HG02885 (cell line): Measurements from ENCODE around the gene ZNF217.
"Not testable (repeated sequence)": the region's sequence is repeated elsewhere in the genome, so short reads cannot be mapped to it uniquely, and the experiment has no call there.

Source experiments
- ATAC-seq: cut with Tn5 transposase; IDR thresholded peaks from one replicate; pipeline ENCODE4 v1.9.1; 2021; ENCODE audit warnings: mild to moderate bottlenecking; ENCODE audit not compliant: unreplicated experiment, poor library complexity

The ZNF217 gene

DNA sequence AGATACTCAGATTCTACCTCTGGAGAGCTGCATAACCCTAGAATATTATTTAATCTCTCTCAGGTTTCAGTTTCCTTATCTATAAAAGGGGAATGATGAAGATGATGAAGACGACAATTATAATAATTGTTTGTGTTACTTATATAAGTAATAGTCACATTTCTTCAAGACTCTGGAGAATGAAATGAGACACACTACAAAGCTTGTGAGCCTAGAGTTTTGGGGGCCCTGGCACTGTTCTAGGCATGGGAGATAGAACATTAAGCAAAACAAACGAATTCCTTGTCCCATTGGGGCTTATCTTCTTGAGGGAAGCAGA, 5.4 kb upstream of the ZNF217 start:
- ATAC-seq, result no peak

DNA sequence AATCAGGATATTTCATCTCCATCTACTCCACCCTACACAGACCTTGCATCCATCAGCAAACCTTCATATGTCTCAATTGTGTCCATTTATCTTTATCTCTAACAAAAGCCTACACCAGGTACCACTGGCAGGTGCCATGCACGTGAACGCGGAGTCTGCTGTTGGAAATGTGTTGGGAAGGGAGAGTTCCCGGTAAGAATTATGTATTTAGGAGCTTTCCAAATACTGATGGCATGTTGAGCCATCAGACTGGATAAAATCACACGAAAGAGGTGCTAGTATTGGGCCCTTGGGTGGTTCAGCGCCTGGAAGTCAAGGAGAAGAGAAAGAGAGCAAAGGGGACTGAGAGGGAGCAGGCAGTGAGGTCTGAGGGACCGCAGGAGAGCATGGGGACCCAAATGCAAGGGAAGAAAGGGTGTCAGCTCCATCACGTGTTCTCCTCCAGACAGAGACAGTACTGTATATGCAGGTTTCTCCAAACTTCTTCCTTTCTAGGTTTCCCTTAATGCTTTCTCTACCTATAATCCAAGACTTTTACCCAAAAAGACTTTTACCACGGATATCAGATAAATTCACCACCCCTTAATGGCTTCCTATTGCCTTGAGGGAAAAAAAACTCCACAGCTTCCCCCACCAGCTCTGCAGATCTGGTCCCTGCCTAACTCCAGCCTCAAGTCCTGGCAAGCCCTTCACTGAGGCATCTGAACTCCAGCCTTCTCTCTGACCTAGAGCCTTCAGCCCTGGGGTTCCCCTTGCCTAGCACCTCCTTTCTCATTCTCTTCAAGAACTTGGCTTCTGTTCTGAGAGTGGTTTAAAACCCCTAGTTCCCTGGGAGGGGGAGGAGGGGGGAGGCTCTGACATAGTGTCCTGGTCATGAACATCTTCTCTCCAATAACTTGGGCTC, 4.8 kb upstream of the ZNF217 start:
- no peak for ATAC-seq

DNA sequence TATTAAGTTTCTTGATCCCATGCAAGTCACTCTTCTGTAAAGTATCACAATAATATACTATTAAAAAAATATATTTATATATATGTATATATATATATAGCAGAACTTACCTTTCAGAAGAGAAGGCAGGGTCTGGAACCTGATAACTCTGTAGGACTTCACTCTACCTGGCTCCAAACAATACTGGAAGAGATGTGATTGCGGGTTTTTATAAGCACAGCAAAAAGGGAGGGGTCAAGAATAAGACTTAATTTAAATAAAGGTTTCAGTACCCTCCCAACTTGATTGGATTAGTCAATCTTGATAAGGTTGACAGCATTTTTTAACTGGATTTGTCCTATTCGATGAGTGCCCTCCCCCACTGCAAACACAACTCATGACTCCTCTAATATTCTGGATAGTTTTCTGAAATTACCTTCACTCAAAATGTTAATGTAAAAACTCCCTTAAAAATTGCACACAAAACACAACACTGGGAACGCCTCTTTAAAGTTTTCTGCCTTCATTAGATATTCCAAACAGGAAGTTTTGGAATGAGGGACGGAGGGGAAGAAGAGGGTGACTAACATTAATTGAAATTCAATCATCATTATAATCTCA, 4.0 kb upstream of the ZNF217 start:
- ATAC-seq, result no peak

DNA sequence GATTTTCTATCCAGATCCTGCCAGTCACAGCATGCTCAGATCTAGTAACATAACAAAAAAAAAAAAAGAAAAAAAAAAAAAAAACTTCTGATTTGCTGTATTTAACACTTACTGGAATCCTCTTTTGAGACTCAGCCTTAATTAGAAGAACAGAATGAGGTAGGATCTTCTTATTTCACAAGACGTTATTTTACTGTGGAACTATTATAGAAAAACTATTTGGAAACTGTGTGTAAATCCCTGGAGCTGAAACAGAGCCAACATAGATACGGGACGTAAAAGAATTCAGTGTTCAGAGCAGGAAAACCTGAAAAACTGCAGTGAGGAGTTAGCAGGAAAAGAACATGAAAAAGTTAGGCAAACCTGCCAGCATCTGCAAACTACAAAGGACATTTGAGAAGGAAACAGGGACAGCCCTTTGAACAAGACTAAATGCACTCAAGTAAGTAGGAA, 3.4 kb upstream of the ZNF217 start:
- ATAC-seq, result no peak

DNA sequence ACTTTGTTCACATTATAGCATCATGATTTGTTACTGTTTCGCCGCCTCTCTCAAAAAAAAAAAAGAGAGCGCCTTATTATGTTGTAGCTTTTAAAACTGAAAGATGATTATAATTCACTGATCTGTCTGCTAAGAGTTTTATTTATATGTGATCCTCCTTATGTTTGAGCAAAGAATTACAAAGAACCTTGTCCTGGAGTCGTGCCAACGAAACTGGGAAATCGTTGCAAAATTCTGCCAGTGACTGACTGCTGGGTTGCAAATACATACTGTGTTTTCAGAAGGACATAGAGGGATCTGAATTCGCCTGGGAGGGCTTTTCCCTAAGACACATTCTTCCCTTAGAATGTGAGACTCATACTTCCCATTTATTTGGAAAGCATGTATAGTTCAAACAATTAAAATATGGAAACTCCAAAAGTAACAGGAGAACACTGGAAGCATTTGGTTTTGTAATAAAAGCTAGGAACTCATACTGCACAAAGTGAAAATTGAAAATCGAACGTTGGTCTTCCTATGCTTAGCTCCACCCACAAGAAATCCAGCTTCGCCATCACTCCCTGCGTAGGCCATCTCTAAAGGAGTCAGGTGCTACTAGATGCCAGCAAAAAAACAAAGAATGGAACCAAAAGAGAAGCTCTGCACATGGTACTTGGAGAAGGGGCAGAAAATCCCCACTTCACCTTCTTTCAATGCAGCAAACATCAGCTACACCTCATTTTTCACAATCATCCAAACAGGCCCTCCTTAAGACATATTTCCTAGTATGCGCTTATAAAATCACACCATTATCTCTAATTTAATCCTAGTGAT, 2.8 kb upstream of the ZNF217 start:
- not testable (repeated sequence) for ATAC-seq

DNA sequence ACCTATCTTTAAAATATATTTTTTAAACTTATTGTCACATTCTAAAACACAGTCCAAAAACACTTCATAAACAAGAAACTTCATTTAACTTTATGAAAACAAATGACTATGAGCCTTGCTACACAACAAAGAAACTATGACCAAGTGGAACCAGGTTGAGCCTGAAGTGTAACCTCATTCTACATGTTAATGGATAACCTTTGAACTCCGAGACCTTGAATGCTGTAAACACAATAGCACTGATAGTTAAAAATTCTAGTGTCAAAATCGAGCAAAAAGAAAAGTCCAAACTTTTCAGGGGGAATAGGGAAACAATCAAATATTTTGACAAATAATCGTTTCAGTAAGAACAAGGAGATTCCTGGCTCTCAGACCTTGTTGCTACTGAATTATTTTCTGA, 2.1 kb upstream of the ZNF217 start:
- not testable (repeated sequence) for ATAC-seq

DNA sequence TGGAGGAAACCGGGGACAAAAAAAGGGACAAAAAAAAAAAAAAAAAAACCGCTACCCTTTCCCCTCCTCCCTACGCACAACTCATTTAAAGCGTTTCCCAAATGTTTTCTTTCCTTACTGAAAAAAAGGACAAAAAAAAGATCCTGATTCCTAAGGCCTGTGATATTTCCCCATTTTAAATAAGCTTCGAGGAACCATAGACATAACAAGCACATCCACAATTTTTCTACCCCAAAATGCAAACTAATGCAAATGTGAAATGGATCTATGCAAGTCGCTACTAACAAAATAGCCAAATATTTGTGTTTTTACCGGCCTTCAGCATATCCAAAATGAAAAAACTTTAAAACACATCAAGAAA, 1.4 kb upstream of the ZNF217 start:
- ATAC-seq, result no peak

DNA sequence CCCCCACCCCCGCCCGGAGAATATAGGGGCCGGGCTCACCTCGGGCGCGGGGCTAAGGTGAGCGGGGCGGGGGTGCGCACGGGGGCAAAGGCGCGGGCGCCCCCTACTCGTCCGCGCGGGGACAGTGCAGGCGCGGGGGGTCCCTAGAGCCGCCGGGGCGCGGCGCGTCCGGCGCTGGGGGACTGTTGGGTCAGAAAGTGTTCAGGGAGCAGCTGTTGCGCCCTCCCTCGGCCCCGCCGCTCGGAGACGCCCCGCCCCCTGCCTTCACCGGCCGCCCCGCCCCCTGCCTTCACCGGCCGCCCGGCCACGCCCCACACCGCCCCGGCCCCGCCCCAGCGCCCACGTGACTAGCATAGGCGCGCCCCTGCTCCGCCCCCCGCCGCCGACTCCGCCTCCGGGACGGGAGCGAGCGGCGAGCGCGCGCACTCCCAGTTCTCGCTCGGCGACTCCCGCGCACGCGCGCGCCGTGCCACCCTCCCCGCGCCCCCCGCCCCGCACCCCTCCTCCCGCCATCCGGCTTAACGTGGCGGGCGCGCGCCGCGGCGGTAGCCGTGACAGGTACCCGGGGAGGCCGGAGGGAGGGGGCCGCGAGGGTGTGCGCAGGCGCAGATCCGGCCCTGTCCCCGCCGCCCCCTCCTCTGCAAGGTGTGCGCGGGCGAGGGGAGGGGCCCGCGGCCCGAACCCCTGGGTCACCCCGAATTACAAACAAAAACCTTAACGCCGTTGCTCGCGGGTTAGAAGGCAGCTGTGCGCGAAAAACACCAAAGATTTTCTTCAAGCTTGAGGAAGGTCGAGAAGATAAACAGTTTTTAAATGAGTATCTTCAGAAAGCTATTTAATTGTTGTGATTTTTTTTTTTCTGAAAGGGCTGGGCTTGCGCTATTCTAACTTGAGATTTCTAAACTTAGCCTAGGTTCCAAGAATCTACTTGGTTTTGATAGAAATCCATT, 704 bp upstream of the ZNF217 start:
- peak; percentile 73 for ATAC-seq

DNA sequence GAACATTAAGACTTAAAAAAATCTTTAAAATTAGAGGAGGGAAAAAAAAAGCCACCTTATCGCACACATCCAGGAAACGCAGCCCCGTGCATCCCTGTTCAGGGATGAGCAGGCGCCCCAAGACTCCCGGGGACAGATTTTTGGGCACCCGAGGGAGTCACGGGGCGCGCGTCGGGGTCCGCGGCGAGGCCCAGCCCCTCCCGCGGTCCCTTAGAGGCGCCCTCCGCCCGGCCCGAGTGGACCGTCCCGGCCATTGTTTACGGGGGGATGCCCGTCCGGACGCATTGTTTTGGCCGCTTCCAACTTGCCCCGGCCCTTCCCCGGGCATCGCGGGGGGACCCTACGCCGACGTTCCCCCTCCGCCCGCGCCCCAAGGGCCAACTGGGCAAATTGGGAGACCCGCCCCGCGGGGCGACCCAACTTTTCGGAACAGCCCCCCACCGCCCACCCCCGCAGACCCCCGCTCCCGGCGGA, 610 bp downstream of the ZNF217 start:
- no peak for ATAC-seq

DNA sequence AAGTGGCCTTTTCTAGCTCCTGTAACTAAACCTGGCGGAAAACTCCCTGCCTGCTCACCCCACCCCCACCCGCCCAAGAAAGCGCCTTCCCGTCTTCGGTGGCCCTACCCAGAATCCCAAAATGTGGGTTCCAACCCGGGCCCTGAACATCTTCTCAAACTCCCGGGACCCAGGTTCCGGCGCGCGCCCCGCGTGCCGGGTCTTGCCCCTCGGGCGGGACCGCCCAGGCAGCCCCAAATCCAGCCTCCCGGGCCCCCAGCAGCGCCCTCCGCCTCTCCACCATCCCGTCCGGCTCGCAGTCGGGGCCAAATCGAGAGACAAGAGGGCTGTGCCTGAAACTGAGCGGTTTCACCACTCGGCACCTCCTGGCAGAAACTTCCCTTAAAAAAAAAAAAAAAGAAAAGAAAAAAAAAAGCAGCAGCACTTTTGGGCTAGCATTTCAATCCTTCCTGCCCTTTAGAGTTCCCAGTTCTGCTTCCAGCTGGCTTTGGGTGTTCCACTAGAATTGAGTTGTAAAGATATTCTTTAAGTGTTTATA, 1.1 kb downstream of the ZNF217 start:
- ATAC-seq, result peak; percentile 26

DNA sequence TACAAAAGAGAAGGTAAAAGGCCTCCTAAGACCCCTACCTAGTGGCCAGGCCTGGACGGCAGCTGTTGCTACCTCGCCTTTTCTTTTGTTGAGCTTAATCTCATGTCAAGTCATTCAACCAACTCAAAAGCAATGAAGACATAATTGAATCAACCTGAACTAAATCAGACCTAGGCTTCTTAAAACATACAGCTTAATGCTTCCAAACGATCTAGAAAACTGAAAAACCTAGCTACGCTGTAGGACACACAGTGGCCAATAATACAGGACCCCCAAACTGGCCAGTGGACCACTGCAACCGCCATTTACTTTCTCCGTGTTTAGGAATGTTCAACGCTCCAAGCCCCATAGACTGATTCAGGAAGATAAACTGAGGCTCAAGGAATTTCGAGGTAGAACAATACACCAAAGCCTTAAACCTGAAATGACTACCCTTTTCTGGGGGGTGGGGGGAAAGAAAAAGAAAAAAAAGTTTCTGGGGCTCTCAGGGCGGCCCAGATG, 1.6 kb downstream of the ZNF217 start:
- not testable (repeated sequence) for ATAC-seq

DNA sequence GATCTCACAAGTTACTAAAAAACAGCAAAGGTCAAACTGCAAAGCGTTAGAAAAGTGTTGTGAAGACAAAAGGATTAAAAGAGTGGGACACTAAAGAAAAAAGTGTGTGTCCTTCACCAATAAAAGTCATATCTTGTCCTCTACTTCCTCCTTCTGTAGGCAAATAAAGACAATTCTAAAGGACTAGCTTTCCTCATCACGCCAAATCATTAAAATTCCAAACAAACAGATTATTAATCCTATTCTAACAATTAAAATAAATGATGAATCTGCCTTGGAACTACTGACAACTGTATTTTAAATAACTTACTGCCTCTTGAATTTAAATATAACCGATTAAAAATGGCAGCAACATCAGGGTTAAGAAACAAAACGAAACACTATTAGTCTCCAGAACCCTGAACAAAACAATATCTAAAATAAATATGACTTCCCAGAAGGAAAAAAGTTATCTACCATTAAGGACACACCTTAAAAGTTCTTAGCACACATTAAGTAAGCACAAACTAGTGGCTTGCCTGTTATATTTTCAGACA, 2.4 kb downstream of the ZNF217 start:
- ATAC-seq, result not testable (repeated sequence)

DNA sequence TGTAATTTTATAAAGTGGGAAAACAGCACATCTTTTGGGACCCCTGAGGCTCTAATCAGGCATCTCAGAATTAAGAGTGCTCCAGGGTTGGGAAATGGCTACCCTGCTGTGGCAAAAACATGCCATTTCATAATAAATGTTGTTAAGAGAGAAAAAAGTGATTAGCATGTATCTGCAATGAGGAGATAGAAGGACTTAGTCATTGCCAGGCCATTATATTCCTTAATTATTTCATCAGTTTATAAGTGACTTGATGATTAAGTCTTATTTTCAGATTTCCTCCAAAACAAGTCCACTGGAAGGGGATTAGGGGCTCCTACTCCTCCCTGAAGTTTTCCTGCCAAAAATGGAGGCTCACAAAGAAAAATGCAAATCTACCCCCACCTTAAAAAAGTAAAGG, 3.0 kb downstream of the ZNF217 start:
- not testable (repeated sequence) for ATAC-seq

DNA sequence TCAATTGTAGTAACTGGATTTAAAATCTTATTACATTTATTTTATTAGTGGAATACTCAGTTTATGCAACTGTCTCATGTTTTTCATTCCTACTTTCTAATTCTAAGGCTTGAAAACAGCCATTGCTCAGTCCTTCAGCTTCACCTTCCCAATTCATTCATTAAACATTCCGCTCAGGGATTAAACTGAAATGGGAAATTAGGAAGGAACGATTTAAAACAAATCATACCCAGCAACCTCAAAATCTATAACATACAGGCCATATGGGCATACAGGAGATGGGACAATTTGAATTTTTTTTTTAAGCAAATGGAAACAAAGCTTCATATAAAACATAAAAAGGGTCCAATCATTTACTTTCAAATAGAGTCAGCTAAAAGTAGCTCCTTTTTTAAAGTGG, 3.5 kb downstream of the ZNF217 start:
- not testable (repeated sequence) for ATAC-seq

DNA sequence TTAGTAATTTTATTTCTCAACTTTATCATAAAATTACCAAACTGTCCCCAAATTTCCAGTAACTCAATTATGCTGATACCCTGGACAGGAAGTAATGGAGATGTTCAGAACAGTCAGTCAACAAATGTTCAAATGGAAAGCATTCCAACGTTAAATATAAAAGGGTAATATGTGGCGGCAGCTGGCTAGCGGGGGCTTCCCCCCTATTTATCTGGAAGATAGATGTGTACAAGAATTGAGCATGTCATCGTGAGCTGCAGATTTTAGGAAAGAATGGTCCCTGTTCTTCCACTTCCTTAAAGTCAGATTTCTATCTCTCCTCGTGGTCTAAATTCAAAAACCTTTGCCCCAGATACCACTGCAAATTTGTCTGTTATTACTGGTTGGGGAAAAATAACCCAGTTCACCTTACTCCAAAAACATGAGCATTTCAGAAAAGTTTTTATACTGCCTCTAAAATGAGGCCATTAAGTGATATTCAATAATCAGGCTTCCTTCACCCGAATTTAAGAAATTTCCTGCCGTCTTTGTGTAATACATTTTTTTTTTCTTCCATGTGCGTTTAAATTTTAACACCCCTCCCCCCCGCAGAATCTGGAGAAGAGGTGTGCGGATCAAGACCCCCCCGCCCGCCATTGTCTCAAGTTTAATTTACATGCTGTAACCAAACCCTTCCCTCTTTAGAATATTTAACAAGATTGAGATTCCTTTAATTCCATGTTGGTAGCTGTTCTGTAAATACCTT, 4.1 kb downstream of the ZNF217 start:
- not testable (repeated sequence) for ATAC-seq

DNA sequence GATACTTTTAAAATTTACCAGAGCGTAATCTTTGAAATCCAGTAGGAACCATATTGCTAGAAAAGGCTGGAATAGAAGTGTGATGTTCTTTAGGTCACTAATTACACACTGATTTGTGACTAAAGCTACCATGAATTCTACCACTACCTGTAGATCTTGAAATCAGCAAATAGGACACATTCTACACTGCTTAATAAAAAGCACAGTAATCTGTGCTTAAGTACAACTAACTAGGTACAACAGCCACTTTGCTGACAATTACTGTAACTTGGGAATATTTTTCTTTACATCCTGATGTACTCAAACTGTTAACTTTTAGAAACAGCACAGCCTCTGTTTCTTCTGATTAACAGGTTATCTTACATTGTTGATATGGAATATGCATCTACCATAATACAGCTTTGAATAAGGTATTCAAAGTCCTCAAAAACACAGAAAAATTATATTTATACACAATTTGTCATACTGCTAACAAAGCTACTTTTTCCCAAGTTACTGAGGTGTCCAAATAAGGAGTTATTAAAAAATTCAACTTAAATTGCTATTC, 6.4 kb downstream of the ZNF217 start:
- ATAC-seq, result not testable (repeated sequence)

DNA sequence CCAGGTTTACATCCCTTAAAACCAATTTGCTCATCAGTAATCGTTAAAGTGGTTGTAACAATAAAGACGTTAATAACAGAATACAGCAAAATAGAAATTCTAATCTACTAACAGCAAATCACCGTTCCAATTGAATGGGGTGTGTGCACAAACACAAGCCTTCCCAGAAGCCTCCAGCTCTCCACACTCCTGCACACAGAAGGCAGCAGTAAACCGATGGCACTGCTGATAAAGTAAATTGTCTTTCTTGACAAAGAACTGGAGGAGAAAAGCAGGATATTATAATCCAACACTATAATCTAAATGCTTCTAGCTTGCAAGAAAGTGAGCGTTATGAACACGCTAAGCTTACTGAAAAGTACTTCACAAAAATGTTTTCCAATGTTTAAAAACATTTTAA, 7.0 kb downstream of the ZNF217 start:
- ATAC-seq, result no peak

DNA sequence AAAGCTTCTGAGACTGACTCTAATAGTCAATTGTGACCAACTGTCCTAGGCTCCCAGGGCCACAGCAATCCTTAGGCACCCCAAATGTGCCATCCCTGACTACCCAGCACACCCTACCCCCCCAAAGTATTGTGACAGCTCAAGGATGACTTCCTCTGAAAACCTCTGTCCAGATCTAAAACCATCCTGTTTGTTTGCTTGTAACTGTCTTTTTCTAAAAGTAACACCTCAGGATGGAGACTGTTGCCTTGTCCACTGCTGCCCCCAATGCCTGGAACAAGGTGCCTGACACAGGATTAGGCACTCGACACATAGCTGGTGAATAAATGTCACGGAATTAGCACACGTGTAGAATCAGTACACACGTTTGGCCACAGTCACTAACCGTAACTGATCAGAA, 7.7 kb downstream of the ZNF217 start:
- ATAC-seq, result not testable (repeated sequence)
